Activated effector memory CD4-positive, alpha-beta T cell treated with anti-CD3 and anti-CD28 coated beads, Interleukin-2, amount 50 U/mL, for 16 hours (primary cell): ENCODE results near the gene CACNA1I.

Experiments used
- DNase-seq: peaks from one replicate; pipeline ENCODE4 v3.0.0-alpha.2; 2020

Gene CACNA1I

GRCh38 chr22:39627865-39628562 is 57.5 kb downstream of the CACNA1I start:
- no peak for DNase-seq

GRCh38 chr22:39628563-39629080 is 58.1 kb downstream of the CACNA1I start:
- DNase-seq, result no peak

- DNase-seq, result no peak
These were observed 59.3 kb downstream of the CACNA1I start for GRCh38 chr22:39629851-39630250.

GRCh38 chr22:39630721-39631120 is 60.2 kb downstream of the CACNA1I start:
- no peak for DNase-seq

GRCh38 chr22:39631381-39632286 is 61.1 kb downstream of the CACNA1I start:
- DNase-seq, result no peak

GRCh38 chr22:39634530-39635405 is 64.2 kb downstream of the CACNA1I start:
- no peak for DNase-seq

- no peak for DNase-seq
These were observed 65.2 kb downstream of the CACNA1I start for GRCh38 chr22:39635719-39636118.

- no peak for DNase-seq
These were observed 68.4 kb downstream of the CACNA1I start for GRCh38 chr22:39638958-39639357.

- no peak for DNase-seq
These were observed 71.2 kb downstream of the CACNA1I start for GRCh38 chr22:39641660-39642310.

- no peak for DNase-seq
These were observed 72.9 kb downstream of the CACNA1I start for GRCh38 chr22:39643311-39644083.

GRCh38 chr22:39645532-39645931 is 75.0 kb downstream of the CACNA1I start:
- no peak for DNase-seq

- DNase-seq, result no peak
These were observed 76.0 kb downstream of the CACNA1I start for GRCh38 chr22:39646398-39647063.

GRCh38 chr22:39647836-39648629 is 77.5 kb downstream of the CACNA1I start:
- no peak for DNase-seq

GRCh38 chr22:39648630-39648950 is 78.0 kb downstream of the CACNA1I start:
- no peak for DNase-seq

- DNase-seq, result no peak
These were observed 79.0 kb downstream of the CACNA1I start for GRCh38 chr22:39649500-39650089.

GRCh38 chr22:39651053-39651996 is 80.8 kb downstream of the CACNA1I start:
- DNase-seq, result no peak

GRCh38 chr22:39652990-39653786 is 82.6 kb downstream of the CACNA1I start:
- DNase-seq, result no peak

- no peak for DNase-seq
These were observed 83.2 kb downstream of the CACNA1I start for GRCh38 chr22:39653787-39654077.
